A549 (cell line): ENCODE data around the gene SP110.

ENCODE experiments used
- ATOH8 ChIP-seq: fragments of 250-450 bp; sonication (Bioruptor Pico); IDR thresholded peaks from 2 replicates; pipeline ENCODE4 v1.5.0; 2020; ENCODE audit warnings: low read depth, mild to moderate bottlenecking, moderate library complexity
- CBX2 ChIP-seq: fragments of 200-600 bp; sonication (generic); IDR thresholded peaks from 2 replicates; pipeline ENCODE4 v1.6.1; 2016; ENCODE audit warnings: low read depth, mild to moderate bottlenecking, borderline replicate concordance
- CTCF ChIP-seq: fragments of >200 bp; sonication (Bioruptor Twin); formaldehyde crosslinking; IDR thresholded peaks from 3 replicates; pipeline ENCODE4 v1.5.1; 2016
- HOXA7 ChIP-seq: fragments of 250-450 bp; sonication (Bioruptor Pico); IDR thresholded peaks from 2 replicates; pipeline ENCODE4 v1.5.0; 2020; ENCODE audit warnings: mild to moderate bottlenecking, moderate library complexity
- MAX ChIP-seq: IDR thresholded peaks from 2 replicates; pipeline ENCODE4 v1.6.1; 2012
- PBX3 ChIP-seq: IDR thresholded peaks from 2 replicates; pipeline ENCODE4 v1.6.1; 2012
- POLR2A ChIP-seq: IDR thresholded peaks from 2 replicates; pipeline ENCODE4 v1.6.1; 2012; ENCODE audit warnings: mild to moderate bottlenecking, low read length
- POLR2AphosphoS2 ChIP-seq: conservative IDR thresholded peaks from 2 replicates; pipeline ENCODE4 v1.6.1; 2012; ENCODE audit warnings: low read length, improper control_type of control experiment, inconsistent platforms
- REST ChIP-seq: fragments of 200-600 bp; sonication (generic); IDR thresholded peaks from 2 replicates; pipeline ENCODE4 v1.6.1; 2016; ENCODE audit warnings: antibody characterized with exemption, mild to moderate bottlenecking, moderate library complexity
- SMC3 ChIP-seq: fragments of >200 bp; sonication (Bioruptor Twin); formaldehyde crosslinking; IDR thresholded peaks from 3 replicates; pipeline ENCODE4 v1.6.1; 2018; ENCODE audit warnings: inconsistent platforms
- USF2 ChIP-seq: fragments of 450-650 bp; IDR thresholded peaks from 2 replicates; pipeline ENCODE4 v1.6.1; 2014; ENCODE audit warnings: antibody characterized with exemption
- ZSCAN20 ChIP-seq: fragments of 250-450 bp; sonication (Bioruptor Pico); IDR thresholded peaks from 2 replicates; pipeline ENCODE4 v1.8.0; 2022; ENCODE audit warnings: mild to moderate bottlenecking, moderate library complexity

- TF ChIP-seq PBX3, result no peak
- no peak for TF ChIP-seq ATOH8 (CRISPR knock-in tag)
- TF ChIP-seq REST, result no peak
- TF ChIP-seq CBX2, result no peak
- no peak for TF ChIP-seq CTCF
- no peak for TF ChIP-seq POLR2AphosphoS2
- no peak for TF ChIP-seq USF2
- no peak for TF ChIP-seq HOXA7 (CRISPR knock-in tag)
- no peak for TF ChIP-seq SMC3
- TF ChIP-seq POLR2A, result no peak
- TF ChIP-seq ZSCAN20, result no peak
- no peak for TF ChIP-seq MAX
Measured at GRCh38 chr2:230234845-230235244, 15.1 kb upstream of the SP110 start.
